HepG2 (cell line): Measurements from ENCODE around the gene NEDD4L. TPM values are rescaled to one million over a fixed set of nuclear protein-coding genes. Genes with fewer than 3 reads are reported as not detected.

Source experiments
- ATAC-seq: fragments of 200-7000 bp; cut with Tn5 transposase; 3 replicates; pipeline ENCODE4 v1.9.1; 2020; ENCODE audit warnings: mild to moderate bottlenecking, moderate library complexity
- BruUV-seq: library from RNA; stranded (reverse); fragments of 400-500 nt; replicated peaks from 2 replicates; lab custom pipeline; 2021; lab: Mats Ljungman, UMichigan
- CTCF ChIA-PET: fragments of 300-600 bp; formaldehyde crosslinking; extraction: SDS; loops from one replicate; lab custom pipeline; 2021; ENCODE audit warnings: low total read pairs, inconsistent platforms, low intra/inter-chr PET ratio; lab: Yijun Ruan, JAX
- POLR2A ChIA-PET: fragments of 350-600 bp; sonication (Branson Sonifier 250); formaldehyde crosslinking; loops from one replicate; lab custom pipeline; 2020; ENCODE audit warnings: antibody characterized with exemption, inconsistent platforms; lab: Yijun Ruan, JAX
- DNase-seq: peaks from one replicate; pipeline ENCODE4 v3.0.0-alpha.2; 2015; ENCODE audit warnings: low spot score
- FAIRE-seq: peaks from 3 replicates; lab custom pipeline; 2011; peaks lifted over from hg19 to GRCh38; lab: Jason Lieb, UNC
- H2AFZ ChIP-seq: one replicate; pipeline ENCODE4 v1.6.1; 2011; ENCODE audit warnings: low read length, inconsistent platforms
- H3K27ac ChIP-seq: fragments of 300-600 bp; 3 replicates; pipeline ENCODE4 v1.8.0; 2011; ENCODE audit warnings: mixed run types, mild to moderate bottlenecking, mixed read lengths, low read length, inconsistent platforms; ENCODE audit not compliant: insufficient read depth; ENCODE audit errors: extremely low read length
- H3K27me3 ChIP-seq, 2 experiments: fragments of 200-600 bp in 1 of 2; 2 replicates in 1 of 2; 3 replicates in 1 of 2; pipeline versions ENCODE4 v1.6.0 to v1.8.0; 2011; ENCODE audit warnings: low read length in 2 of 2, mild to moderate bottlenecking in 2 of 2, moderate library complexity in 2 of 2, inconsistent platforms in 1 of 2; ENCODE audit not compliant: insufficient read depth in 2 of 2, control insufficient read depth in 1 of 2
- H3K36me3 ChIP-seq, 2 experiments: fragments of 200-600 bp in 1 of 2; replicated peaks in 1 of 2; 2 replicates in 1 of 2; 3 replicates in 1 of 2; pipeline versions ENCODE4 v1.5.1 to v1.8.0; 2011; ENCODE audit warnings: low read length in 2 of 2, inconsistent platforms in 1 of 2; ENCODE audit not compliant: insufficient read depth in 2 of 2, control insufficient read depth in 1 of 2
- H3K4me1 ChIP-seq: 2 replicates; pipeline ENCODE4 v1.5.1; 2012; ENCODE audit warnings: low read length, inconsistent platforms; ENCODE audit not compliant: insufficient read depth
- H3K4me2 ChIP-seq: 2 replicates; pipeline ENCODE4 v1.6.0; 2011; ENCODE audit warnings: low read depth, low read length, inconsistent platforms
- H3K4me3 ChIP-seq, 3 experiments: fragments of 200-600 bp in 1 of 3; sonication (generic), shearing (Covaris generic) in 1 of 3; replicated peaks in 1 of 3; 2 replicates each; pipeline ENCODE4 v1.5.1; 2011 to 2016; ENCODE audit warnings: low read length in 3 of 3, inconsistent platforms in 2 of 3, low read depth in 2 of 3, mild to moderate bottlenecking in 2 of 3, control low read depth in 1 of 3, mixed read lengths in 1 of 3; ENCODE audit not compliant: insufficient read depth in 1 of 3
- H3K79me2 ChIP-seq: one replicate; pipeline ENCODE4 v1.6.1; 2011; ENCODE audit warnings: low read length, inconsistent platforms; ENCODE audit not compliant: insufficient read depth
- H3K9ac ChIP-seq: 2 replicates; pipeline ENCODE4 v1.6.0; 2011; ENCODE audit warnings: mild to moderate bottlenecking, low read depth, low read length, inconsistent platforms; ENCODE audit not compliant: insufficient read depth
- H3K9me3 ChIP-seq: 2 replicates; pipeline ENCODE4 v1.5.1; 2012; ENCODE audit warnings: mild to moderate bottlenecking, low read length
- H4K20me1 ChIP-seq: 2 replicates; pipeline ENCODE4 v1.6.0; 2011; ENCODE audit warnings: inconsistent platforms, mild to moderate bottlenecking, low read length, moderate library complexity; ENCODE audit not compliant: insufficient read depth
- BCLAF1 ChIP-seq: fragments of 450-650 bp; IDR thresholded peaks from 2 replicates; pipeline ENCODE4 v1.6.1; 2017; ENCODE audit warnings: mild to moderate bottlenecking
- IRF9 ChIP-seq: sonication (generic); formaldehyde crosslinking; IDR thresholded peaks from 2 replicates; pipeline ENCODE4 v1.8.0; 2022; ENCODE audit warnings: missing genetic modification reagents, mild to moderate bottlenecking, borderline replicate concordance
- NR1H2 ChIP-seq: sonication (generic); formaldehyde crosslinking; IDR thresholded peaks from 2 replicates; pipeline ENCODE4 v1.8.1; 2022; ENCODE audit warnings: low read depth, missing genetic modification reagents, borderline replicate concordance
- NR2F2 ChIP-seq: IDR thresholded peaks from 2 replicates; pipeline ENCODE4 v1.6.1; 2012; ENCODE audit warnings: low read depth, inconsistent platforms, borderline replicate concordance
- PLRG1 ChIP-seq: fragments of 450-650 bp; conservative IDR thresholded peaks from 2 replicates; pipeline ENCODE4 v1.6.1; 2016
- RXRB ChIP-seq: IDR thresholded peaks from 2 replicates; pipeline ENCODE4 v1.6.1; 2016; ENCODE audit warnings: borderline replicate concordance, missing genetic modification reagents, missing compliant biosample characterization
- SOX13 ChIP-seq, 3 experiments: fragments of 450-650 bp in 1 of 3; sonication (generic) in 1 of 3; formaldehyde crosslinking in 1 of 3; IDR thresholded peaks in 2 of 3; conservative IDR thresholded peaks in 1 of 3; 2 replicates each; pipeline versions ENCODE4 v1.5.0 to v1.6.1; 2016 to 2020; ENCODE audit warnings: antibody characterized with exemption in 1 of 3, mild to moderate bottlenecking in 1 of 3, missing compliant biosample characterization in 1 of 3, missing genetic modification reagents in 1 of 3, moderate library complexity in 1 of 3
- SOX6 ChIP-seq, 2 experiments: fragments of 450-650 bp in 1 of 2; sonication (generic) in 1 of 2; formaldehyde crosslinking in 1 of 2; IDR thresholded peaks; 2 replicates each; pipeline versions ENCODE4 v1.4.0 to v1.6.1; 2017 to 2020; ENCODE audit warnings: antibody characterized with exemption in 1 of 2, mild to moderate bottlenecking in 1 of 2, missing genetic modification reagents in 1 of 2
- ZFAT ChIP-seq: sonication (generic); formaldehyde crosslinking; conservative IDR thresholded peaks from 2 replicates; pipeline ENCODE4 v1.8.1; 2023; ENCODE audit warnings: missing genetic modification reagents, inconsistent platforms
- ZNF160 ChIP-seq: sonication (generic); formaldehyde crosslinking; IDR thresholded peaks from 2 replicates; pipeline ENCODE4 v1.8.0; 2022; ENCODE audit warnings: mild to moderate bottlenecking, inconsistent platforms, missing genetic modification reagents
- ZNF275 ChIP-seq: sonication (generic); formaldehyde crosslinking; IDR thresholded peaks from 2 replicates; pipeline ENCODE4 v1.8.0; 2022; ENCODE audit warnings: missing genetic modification reagents, mild to moderate bottlenecking, inconsistent platforms, borderline replicate concordance
- ZNF556 ChIP-seq: sonication (generic); formaldehyde crosslinking; IDR thresholded peaks from 2 replicates; pipeline ENCODE4 v1.4.0; 2020; ENCODE audit warnings: mild to moderate bottlenecking, missing genetic modification reagents, borderline replicate concordance
- ZNF562 ChIP-seq: sonication (generic); formaldehyde crosslinking; IDR thresholded peaks from 2 replicates; pipeline ENCODE4 v1.8.0; 2022; ENCODE audit warnings: missing genetic modification reagents, borderline replicate concordance
- WGBS: methylation state at CpG from one replicate; pipeline ENCODE4 v1.1.6; 2017; ENCODE audit warnings: low lambda C conversion rate; 5-methylcytosine and 5-hydroxymethylcytosine counted together
- in situ Hi-C: cut with HindIII; loops from 2 replicates; pipeline ENCODE4 v1.10.0; 2017; ENCODE audit warnings: low pct_unique_long_range_greater_than_20kb; ENCODE audit not compliant: extremely low pct_ligation_motif_present
- intact Hi-C: fragments of 100-400 bp; cut with micrococcal nuclease; formaldehyde crosslinking; loops from one replicate; pipeline ENCODE4 v1.10.0; 2022; ENCODE audit not compliant: unreplicated experiment
- polyA plus RNA-seq, 8 experiments: library from polyadenylated mRNA; depleted of rRNA in 3 of 8; stranded (reverse) in 7 of 8; unstranded in 1 of 8; fragments of >200 nt; fragmentation: Illumina TruSeq in 4 of 8; extraction: Trizol in 4 of 8; gene quantifications; 2 replicates each; pipeline versions ENCODE4 v1.2.1 to v1.2.3, GENCODE V29; 2011 to 2016; ENCODE audit warnings: low read depth in 4 of 8, missing spikeins in 1 of 8, mixed read lengths in 1 of 8; ENCODE audit not compliant: insufficient read depth in 1 of 8
- total RNA-seq, 5 experiments: library from RNA; depleted of rRNA; stranded (reverse); fragments of >200 nt; fragmentation: Illumina TruSeq; extraction: Trizol; gene quantifications; 2 replicates each; pipeline ENCODE4 v1.2.3, GENCODE V29; 2016; ENCODE audit warnings: low read depth in 1 of 5

The NEDD4L gene
- total and polyA plus RNA-seq, 2 of the 13 experiments (the other 11 are each of a cell fraction or from before 2014, with no cell fraction given) = 168 to 390 TPM

GRCh38 chr18:58181988-58182387 is 138.0 kb downstream of the NEDD4L start:
- TF ChIP-seq BCLAF1 = no peak
- TF ChIP-seq ZFAT = no peak
- TF ChIP-seq NR2F2 = no peak
- no peak for TF ChIP-seq NR1H2 (CRISPR knock-in tag)
- TF ChIP-seq ZNF556 (CRISPR knock-in tag) = no peak
- no TSS peak for BruUV-seq
- no peak overlapping the region for H3K27ac ChIP-seq
- ATAC-seq (no peak), DNase-seq (no peak), FAIRE-seq (no peak)
- H3K79me2 ChIP-seq = peaks cover 4% of the 10 kb centered on the region
- no peak overlapping the region for H3K4me2 ChIP-seq
- no peak overlapping the region for H3K4me3 ChIP-seq
- peaks cover 25% of the 10 kb centered on the region for H3K4me1 ChIP-seq
- ChIA-PET CTCF (no interaction called here), POLR2A (no interaction called here)
- H3K9ac ChIP-seq = no peak overlapping the region
- in situ Hi-C loops (no loop called here), intact Hi-C loops (loop anchor here (5.0 kb wide), 1 partner anchor 55 kb away; no protein-coding TSS in a partner anchor)
- no peaks in the 10 kb centered on the region; a peak in 1 of 5 replicates for H3K36me3 ChIP-seq
- no peaks in the 10 kb centered on the region for H3K27me3 ChIP-seq
- 94% methylated on average over 2 of the region's 2 CpGs for WGBS
- no peaks in the 10 kb centered on the region for H4K20me1 ChIP-seq
- H3K9me3 ChIP-seq = no peaks in the 10 kb centered on the region
- H2AFZ ChIP-seq = no peak overlapping the region

- Histone ChIP-seq H4K20me1 (no peaks in the 10 kb centered on the region), H3K4me1 (peaks cover 16% of the 10 kb centered on the region), H3K9me3 (no peaks in the 10 kb centered on the region), H3K9ac (no peak overlapping the region), H2AFZ (no peak overlapping the region), H3K4me3 (no peak overlapping the region), H3K27me3 (no peaks in the 10 kb centered on the region), H3K36me3 (no peaks in the 10 kb centered on the region; a peak in 1 of 5 replicates), H3K79me2 (peaks cover 4% of the 10 kb centered on the region), H3K27ac (no peak overlapping the region), H3K4me2 (no peak overlapping the region)
- CTCF ChIA-PET = no interaction called here
- 80% methylated on average over 1 of the region's 4 CpGs for WGBS
- BruUV-seq = no TSS peak
- POLR2A ChIA-PET = no interaction called here
- ATAC-seq (no peak), FAIRE-seq (no peak), DNase-seq (no peak)
- in situ Hi-C loops (no loop called here), intact Hi-C loops (loop anchor here (5.0 kb wide), 1 partner anchor 56 kb away; no protein-coding TSS in a partner anchor)
- TF ChIP-seq SOX6 (IDR thresholded peaks at IDR 0.05) = no peak
- TF ChIP-seq SOX6 (CRISPR knock-in tag; IDR thresholded peaks at IDR 0.05) = no peak
- no peak for TF ChIP-seq RXRB (CRISPR knock-in tag)
- TF ChIP-seq ZNF275 = no peak
- TF ChIP-seq IRF9 = no peak
- TF ChIP-seq SOX13 (IDR thresholded peaks at IDR 0.05) = no peak
- no peak for TF ChIP-seq SOX13 (CRISPR knock-in tag; conservative IDR thresholded peaks at IDR 0.05 in 1 of 2, IDR thresholded peaks at IDR 0.05 in 1 of 2)
- no peak for TF ChIP-seq ZNF160 (CRISPR knock-in tag)
- no peak for TF ChIP-seq ZNF562
- TF ChIP-seq PLRG1 = no peak
Measured at GRCh38 chr18:58183226-58183625, 139.2 kb downstream of the NEDD4L start.
